AG04450 (cell line): ENCODE results near the gene CNOT11. TPM values are rescaled to one million over a fixed set of nuclear protein-coding genes. Genes with fewer than 3 reads are reported as not detected.

ENCODE experiments used
- CTCF ChIA-PET: fragments of 300-600, 350-600 bp; formaldehyde crosslinking; extraction: SDS; loops from one replicate; lab custom pipeline; 2022; ENCODE audit warnings: antibody characterized with exemption, inconsistent platforms; lab: Charles Lee
- POLR2A ChIA-PET: fragments of 350-600 bp; formaldehyde crosslinking; extraction: SDS; loops from one replicate; lab custom pipeline; 2021; ENCODE audit warnings: antibody characterized with exemption, inconsistent platforms; lab: Yijun Ruan, JAX
- DNase-seq: peaks from one replicate; pipeline ENCODE4 v3.0.0-alpha.2; 2011; ENCODE audit warnings: low read depth, low spot score
- H3K27ac ChIP-seq: one replicate; pipeline ENCODE4 v1.5.1; 2012; ENCODE audit warnings: low read depth, low read length, control low read depth
- H3K27me3 ChIP-seq: one replicate; pipeline ENCODE4 v1.6.0; 2012; ENCODE audit warnings: low read length; ENCODE audit not compliant: control insufficient read depth, insufficient read depth
- H3K4me3 ChIP-seq: 2 replicates; pipeline ENCODE4 v1.5.1; 2011; ENCODE audit warnings: mild to moderate bottlenecking, low read depth, low read length, control low read depth
- H3K9me3 ChIP-seq: 2 replicates; pipeline ENCODE4 v1.5.1; 2012; ENCODE audit warnings: low read length; ENCODE audit not compliant: control insufficient read depth, insufficient read depth
- CTCF ChIP-seq: IDR thresholded peaks from 2 replicates; pipeline ENCODE4 v1.5.1; 2011; ENCODE audit warnings: low read depth, low read length, control low read depth, inconsistent platforms
- polyA minus RNA-seq: library from RNA; depleted of rRNA, polyadenylated mRNA; stranded (reverse); fragments of >200 nt; gene quantifications from 2 replicates; pipeline ENCODE4 v1.2.3, GENCODE V29; 2011; rRNA and poly(A)+ RNA removed
- polyA plus RNA-seq: library from polyadenylated mRNA; depleted of rRNA; stranded (reverse); fragments of >200 nt; gene quantifications from 2 replicates; pipeline ENCODE4 v1.2.3, GENCODE V29; 2011; rRNA removed

The CNOT11 gene
- polyA plus RNA-seq (66.8 and 68.5 TPM in 2 replicates), polyA minus RNA-seq (41.6 and 49.0 TPM in 2 replicates)

DNA sequence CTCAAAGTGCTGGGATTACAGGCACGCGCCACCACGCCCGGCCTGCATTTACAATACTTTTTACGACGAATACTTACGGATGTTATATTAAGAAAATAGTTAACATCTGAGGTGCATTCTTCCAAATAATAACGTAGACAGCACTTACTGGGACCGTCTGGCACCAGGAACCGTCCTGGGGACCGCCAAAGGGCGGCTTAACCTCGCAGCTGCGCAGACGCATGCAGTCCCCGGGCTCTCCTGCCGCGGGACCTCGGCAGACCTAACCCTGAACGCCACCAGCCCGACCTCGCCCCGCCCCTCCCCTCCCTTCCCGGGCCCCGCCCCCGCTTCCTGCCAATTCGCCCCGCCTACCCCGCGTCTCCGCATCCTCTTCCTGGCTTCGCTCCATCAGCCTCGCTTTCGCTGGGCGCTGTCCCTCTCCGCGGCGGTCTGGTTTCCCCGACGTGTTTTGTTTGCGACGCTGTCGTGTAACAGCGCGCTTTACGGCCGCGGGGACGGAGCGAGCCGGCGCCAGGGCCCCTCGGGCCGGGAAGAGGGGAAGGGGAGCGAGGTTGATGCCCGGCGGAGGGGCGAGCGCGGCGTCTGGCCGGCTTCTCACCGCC is at the start of gene CNOT11:
Gene CNOT11, plus strand, starts transcription at position 479 of the 605 bp plus-strand sequence. Its CDS starts 79 bp downstream, at position 558.
- DNase-seq: peak; percentile 96
- Histone ChIP-seq H3K27ac (peak within 1 kb of the TSS; percentile 75), H3K4me3 (peak within 1 kb of the TSS; percentile 89), H3K27me3 (no peaks in the 10 kb centered on the region), H3K9me3 (no peaks in the 10 kb centered on the region)
- no peak for TF ChIP-seq CTCF
- ChIA-PET CTCF (interaction anchor here (0.9 to 3.1 kb wide), 6 partner anchors 12 to 522 kb away, joined by 3 to 7 read pairs (median 4); no protein-coding TSS in a partner anchor), POLR2A (interaction anchor here (1.3 kb wide), 1 partner anchor 249 kb away, joined by 3 read pairs; no protein-coding TSS in a partner anchor)

- POLR2A ChIA-PET: interaction anchor here (0.6 kb wide), 2 partner anchors 42 to 179 kb away, joined by 3 read pairs; no protein-coding TSS in a partner anchor
- no peak overlapping the region for H3K4me3 ChIP-seq
These were observed 48.1 kb upstream of the CNOT11 start for GRCh38 chr2:101204400-101205115.

DNA sequence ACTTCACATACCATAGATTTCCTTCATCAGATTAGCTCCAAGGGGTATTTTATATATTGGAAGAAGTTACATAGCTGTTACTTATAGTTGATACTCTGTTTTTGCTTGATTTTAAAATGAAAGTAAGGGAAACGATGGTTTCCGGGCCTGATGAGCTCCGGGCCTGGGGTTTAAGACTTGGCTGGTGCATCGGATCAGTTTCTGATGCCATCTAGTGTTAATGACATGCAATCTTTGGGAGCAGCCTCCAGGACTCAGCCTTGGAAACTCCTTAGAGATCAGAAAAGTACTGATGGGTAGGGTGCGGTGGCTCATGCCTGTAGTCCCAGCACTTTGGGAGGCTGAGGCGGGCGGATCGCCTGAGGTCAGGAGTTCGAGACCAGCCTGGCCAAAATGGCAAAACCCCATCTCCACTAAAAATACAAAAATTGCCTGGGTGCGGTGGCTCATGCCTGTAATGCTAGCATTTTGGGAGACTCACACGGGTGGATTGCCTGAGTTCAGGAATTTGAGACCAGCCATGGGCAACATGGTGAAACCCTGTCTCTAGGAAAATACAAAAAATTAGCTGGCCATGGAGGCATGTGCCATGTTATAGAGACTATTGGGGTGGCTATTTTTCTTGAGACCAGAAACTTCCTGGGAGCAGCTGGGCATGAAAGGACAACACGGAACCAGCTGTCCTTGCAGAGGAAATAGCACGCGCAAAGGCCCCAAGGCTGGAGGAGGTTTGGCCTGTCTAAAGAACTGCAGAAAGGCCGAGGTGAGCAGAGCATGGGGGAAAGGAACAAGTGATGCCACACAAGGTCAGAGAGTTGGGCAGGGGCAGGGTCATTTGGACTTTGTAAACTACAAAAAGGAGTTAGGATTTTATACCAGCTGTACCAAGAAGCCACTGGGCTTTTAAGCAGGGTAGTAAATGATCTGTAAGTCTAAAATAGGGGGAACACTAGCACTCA is 46.9 kb upstream of the CNOT11 start:
- Histone ChIP-seq H3K27ac (no peak overlapping the region), H3K9me3 (no peaks in the 10 kb centered on the region), H3K4me3 (peak overlapping the region; percentile 7; the same call in 1 of the 2 replicates), H3K27me3 (no peaks in the 10 kb centered on the region)
- peak; percentile 73 for TF ChIP-seq CTCF
- POLR2A ChIA-PET: interaction anchor here (0.6 to 0.9 kb wide), 4 partner anchors 11 to 193 kb away, joined by 3 read pairs; no protein-coding TSS in a partner anchor
- peak; percentile 63 for DNase-seq
- CTCF ChIA-PET: interaction anchor here (0.6 to 7.0 kb wide), 48 partner anchors 10 to 1666 kb away, joined by 3 to 171 read pairs (median 4); partner anchors contain the start of genes RPL31 and TBC1D8

More at GRCh38 chr2:101204400-101205115, 48.1 kb upstream of the CNOT11 start:
- Histone ChIP-seq H3K27ac (no peak overlapping the region), H3K9me3 (no peaks in the 10 kb centered on the region), H3K27me3 (no peaks in the 10 kb centered on the region)
- DNase-seq: no peak
- CTCF ChIA-PET: interaction anchor here (0.6 to 7.0 kb wide), 40 partner anchors 9 to 1665 kb away, joined by 3 to 171 read pairs (median 4); partner anchors contain the start of genes RPL31 and TBC1D8
- TF ChIP-seq CTCF: peak; percentile 43

DNA sequence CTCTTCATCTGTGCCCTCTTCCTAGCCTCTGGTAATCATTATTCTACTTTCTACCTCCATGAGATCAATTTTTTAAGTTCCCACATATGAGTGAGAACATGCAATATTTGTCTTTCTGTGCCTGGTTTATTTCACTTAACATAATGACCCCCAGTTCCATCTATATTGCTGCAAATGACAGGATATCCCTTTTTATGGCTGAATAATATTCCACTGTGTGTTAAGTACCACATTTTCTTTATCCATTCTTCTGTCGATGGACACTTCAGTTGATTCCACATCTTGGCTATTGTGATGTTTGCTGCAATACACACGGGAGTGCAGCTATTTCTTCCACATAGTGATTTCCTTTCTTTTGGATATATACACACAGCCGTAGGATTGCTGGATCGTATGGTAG is 43.9 kb upstream of the CNOT11 start:
- TF ChIP-seq CTCF: no peak
- Histone ChIP-seq H3K4me3 (no peak overlapping the region), H3K27ac (no peak overlapping the region), H3K27me3 (no peaks in the 10 kb centered on the region), H3K9me3 (no peaks in the 10 kb centered on the region)
- ChIA-PET CTCF (no interaction called here), POLR2A (no interaction called here)
- DNase-seq: no peak
